Measurements from ENCODE around the gene UTP3. TPM values are rescaled to one million over a fixed set of nuclear protein-coding genes. Genes with fewer than 3 reads are reported as not detected.

UTP3 gene
- total RNA-seq, 1 donor from 2014 or later: 23.5 TPM

DNA sequence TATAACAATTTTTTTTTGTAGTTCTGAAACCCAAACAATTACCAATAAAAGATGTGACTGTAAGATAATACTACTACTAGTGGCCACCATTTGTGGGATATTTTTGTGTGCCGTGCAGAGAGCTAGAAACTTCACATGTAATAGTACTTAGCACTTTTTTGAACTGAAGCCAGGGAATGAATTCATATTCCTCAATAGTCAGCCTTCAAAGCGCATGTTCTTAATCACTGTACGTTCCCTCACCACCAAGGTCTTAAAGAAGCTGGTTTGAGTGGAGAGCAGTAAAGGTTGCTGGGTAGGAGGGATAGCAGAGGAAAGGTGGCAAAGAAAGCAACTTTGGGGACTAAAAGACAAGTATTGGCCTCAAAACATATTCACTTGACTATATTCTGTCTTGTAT is 23.8 kb downstream of the UTP3 start:
- Mint-ChIP-seq H3K9me3 (ENCODE audit: unreplicated experiment) (peaks cover 1% of the 10 kb centered on the region), H3K4me3 (ENCODE audit: unreplicated experiment) (no peak overlapping the region), H3K36me3 (ENCODE audit: unreplicated experiment) (no peaks in the 10 kb centered on the region), H3K4me1 (ENCODE audit: low read depth, unreplicated experiment) (no peaks in the 10 kb centered on the region), H3K27ac (ENCODE audit: unreplicated experiment) (no peak overlapping the region), H3K27me3 (ENCODE audit: unreplicated experiment) (no peaks in the 10 kb centered on the region)
- no peak for DNase-seq
- TF ChIP-seq, protein P1, sequence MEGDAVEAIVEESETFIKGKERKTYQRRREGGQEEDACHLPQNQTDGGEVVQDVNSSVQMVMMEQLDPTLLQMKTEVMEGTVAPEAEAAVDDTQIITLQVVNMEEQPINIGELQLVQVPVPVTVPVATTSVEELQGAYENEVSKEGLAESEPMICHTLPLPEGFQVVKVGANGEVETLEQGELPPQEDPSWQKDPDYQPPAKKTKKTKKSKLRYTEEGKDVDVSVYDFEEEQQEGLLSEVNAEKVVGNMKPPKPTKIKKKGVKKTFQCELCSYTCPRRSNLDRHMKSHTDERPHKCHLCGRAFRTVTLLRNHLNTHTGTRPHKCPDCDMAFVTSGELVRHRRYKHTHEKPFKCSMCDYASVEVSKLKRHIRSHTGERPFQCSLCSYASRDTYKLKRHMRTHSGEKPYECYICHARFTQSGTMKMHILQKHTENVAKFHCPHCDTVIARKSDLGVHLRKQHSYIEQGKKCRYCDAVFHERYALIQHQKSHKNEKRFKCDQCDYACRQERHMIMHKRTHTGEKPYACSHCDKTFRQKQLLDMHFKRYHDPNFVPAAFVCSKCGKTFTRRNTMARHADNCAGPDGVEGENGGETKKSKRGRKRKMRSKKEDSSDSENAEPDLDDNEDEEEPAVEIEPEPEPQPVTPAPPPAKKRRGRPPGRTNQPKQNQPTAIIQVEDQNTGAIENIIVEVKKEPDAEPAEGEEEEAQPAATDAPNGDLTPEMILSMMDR (IDR thresholded peaks at IDR 0.05; ENCODE audit: partially characterized antibody, unreplicated experiment): no peak

DNA sequence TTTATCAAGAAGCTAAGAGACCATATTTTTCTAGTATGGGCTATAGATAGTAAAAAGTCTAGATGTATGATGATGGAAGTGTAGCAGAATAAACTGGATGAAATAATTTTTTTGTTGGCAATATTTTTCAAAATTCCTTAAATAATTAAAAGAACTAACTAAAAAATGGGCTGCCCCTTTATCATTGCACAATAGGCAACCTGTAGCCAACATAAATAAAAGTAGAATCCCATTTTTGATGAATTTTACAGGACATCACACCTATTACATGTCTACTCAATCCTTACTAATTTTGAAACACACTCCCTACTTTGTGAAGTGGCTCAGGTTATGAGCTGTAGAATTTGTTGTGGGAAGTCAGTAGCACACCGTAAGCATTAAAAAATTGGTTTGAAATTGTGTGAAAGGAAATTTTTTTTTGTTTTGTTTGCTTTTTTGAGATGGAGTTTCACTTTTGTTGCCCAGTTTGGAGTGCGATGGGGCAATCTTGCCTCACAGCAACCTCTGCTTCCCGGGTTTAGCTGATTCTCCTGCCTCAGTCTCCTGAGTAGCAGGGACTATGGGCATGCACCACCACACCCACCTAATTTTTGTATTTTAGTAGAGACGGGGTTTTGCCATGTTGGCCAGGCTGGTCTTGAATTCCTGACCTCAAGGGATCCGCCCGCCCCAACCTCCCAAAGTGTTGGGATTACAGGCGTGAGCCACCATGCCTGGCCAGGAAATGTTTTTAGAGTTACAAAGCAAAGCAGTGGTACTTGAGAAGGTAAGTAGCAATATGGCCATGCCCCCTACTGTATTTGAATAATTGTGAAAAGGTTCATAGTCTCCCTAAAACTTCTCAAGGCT is 24.5 kb downstream of the UTP3 start:
- TF ChIP-seq, protein P1 (IDR thresholded peaks at IDR 0.05; ENCODE audit: partially characterized antibody, unreplicated experiment): no peak
- H3K27me3 Mint-ChIP-seq (ENCODE audit: unreplicated experiment): no peaks in the 10 kb centered on the region
- H3K27ac Mint-ChIP-seq (ENCODE audit: unreplicated experiment): no peak overlapping the region
- no peak overlapping the region for H3K4me3 Mint-ChIP-seq (ENCODE audit: unreplicated experiment)
- DNase-seq: no peak
- H3K36me3 Mint-ChIP-seq (ENCODE audit: unreplicated experiment): no peaks in the 10 kb centered on the region
- no peaks in the 10 kb centered on the region for H3K4me1 Mint-ChIP-seq (ENCODE audit: low read depth, unreplicated experiment)
- H3K9me3 Mint-ChIP-seq (ENCODE audit: unreplicated experiment): peaks cover 1% of the 10 kb centered on the region

DNA sequence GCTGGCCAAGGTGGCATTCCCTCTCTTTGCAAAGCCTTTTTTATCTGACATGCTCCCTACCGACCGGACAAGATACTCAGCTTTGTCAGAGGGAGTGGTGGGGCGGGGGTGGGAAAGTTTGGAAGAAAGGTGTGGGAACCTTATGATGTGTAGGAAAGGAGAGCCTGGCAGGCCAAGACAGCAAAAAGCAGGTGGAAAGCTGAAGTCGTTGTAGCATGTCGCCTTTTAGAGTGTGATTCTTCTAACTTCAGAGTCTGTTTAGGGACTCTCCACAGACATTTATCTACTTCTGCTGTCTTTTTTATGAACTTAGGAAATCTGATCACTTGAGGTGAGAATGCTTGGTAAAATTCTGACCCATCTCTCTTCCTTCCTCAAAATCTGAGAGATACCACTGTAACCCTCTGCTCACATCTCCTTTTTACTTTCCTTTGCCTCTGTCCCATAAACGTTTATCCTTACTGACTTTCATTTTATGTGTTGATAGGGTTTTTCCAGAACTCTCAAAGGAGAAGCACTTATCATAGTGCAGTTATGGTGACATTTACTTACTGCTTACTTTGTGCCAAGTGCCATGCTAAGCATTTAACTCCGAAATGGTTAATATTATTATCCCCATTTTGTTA is 25.2 kb downstream of the UTP3 start:
- no peak for DNase-seq
- no peak overlapping the region for H3K4me3 Mint-ChIP-seq (ENCODE audit: unreplicated experiment)
- no peaks in the 10 kb centered on the region for H3K27me3 Mint-ChIP-seq (ENCODE audit: unreplicated experiment)
- H3K4me1 Mint-ChIP-seq (ENCODE audit: low read depth, unreplicated experiment): no peaks in the 10 kb centered on the region
- no peak overlapping the region for H3K27ac Mint-ChIP-seq (ENCODE audit: unreplicated experiment)
- TF ChIP-seq, protein P1 (IDR thresholded peaks at IDR 0.05; ENCODE audit: partially characterized antibody, unreplicated experiment): no peak
- peaks cover 1% of the 10 kb centered on the region for H3K9me3 Mint-ChIP-seq (ENCODE audit: unreplicated experiment)
- no peaks in the 10 kb centered on the region for H3K36me3 Mint-ChIP-seq (ENCODE audit: unreplicated experiment)

DNA sequence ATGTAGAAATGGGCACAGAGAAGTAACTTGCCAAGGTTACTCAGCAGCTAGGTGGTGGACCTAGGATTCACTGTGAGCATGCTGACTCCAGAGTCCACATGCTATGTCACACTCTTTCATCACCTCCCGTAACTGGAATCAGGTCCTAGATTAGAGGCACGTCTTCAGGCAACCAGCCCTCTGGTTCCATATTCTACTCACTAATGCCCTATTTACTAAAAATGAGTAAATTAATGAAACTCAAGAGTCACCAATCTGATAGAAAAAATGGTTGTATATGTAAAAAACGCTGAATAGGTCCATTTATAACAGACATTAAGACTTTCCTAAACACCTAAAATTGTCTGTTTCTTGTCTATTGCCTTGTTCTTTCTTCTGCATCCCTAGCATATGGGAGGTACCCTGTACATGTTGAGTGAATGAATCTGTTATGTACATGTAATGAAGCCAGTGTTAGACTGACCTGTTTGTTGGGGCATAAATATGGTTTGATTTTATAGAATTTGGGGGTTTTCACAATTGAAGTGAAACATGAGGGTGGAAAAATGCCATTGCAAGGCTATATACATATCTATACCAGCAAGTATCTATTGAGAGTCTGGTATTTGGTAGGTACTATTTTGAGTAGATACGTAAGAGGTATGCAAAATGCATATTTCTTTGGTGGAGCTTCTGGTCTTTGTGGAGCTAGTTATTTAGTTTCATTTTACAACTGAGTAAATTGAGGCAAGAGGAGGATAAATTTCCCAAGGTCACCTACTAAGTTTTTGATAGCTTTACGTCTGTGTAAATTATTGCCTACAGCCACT is 26.0 kb downstream of the UTP3 start:
- H3K27ac Mint-ChIP-seq (ENCODE audit: unreplicated experiment): no peak overlapping the region
- no peak overlapping the region for H3K4me3 Mint-ChIP-seq (ENCODE audit: unreplicated experiment)
- peaks cover 1% of the 10 kb centered on the region for H3K9me3 Mint-ChIP-seq (ENCODE audit: unreplicated experiment)
- H3K27me3 Mint-ChIP-seq (ENCODE audit: unreplicated experiment): no peaks in the 10 kb centered on the region
- DNase-seq: no peak
- TF ChIP-seq, protein P1 (IDR thresholded peaks at IDR 0.05; ENCODE audit: partially characterized antibody, unreplicated experiment): no peak
- no peaks in the 10 kb centered on the region for H3K4me1 Mint-ChIP-seq (ENCODE audit: low read depth, unreplicated experiment)
- no peaks in the 10 kb centered on the region for H3K36me3 Mint-ChIP-seq (ENCODE audit: unreplicated experiment)
